Epithelial cell of proximal tubule (primary cell): Measurements from ENCODE around the gene HRCT1. TPM values are rescaled to one million over a fixed set of nuclear protein-coding genes. Genes with fewer than 3 reads are reported as not detected.
"Not testable (repeated sequence)": the region's sequence is repeated elsewhere in the genome, so short reads cannot be mapped to it uniquely, and the experiment has no call there.

Experiments
- DNase-seq: peaks from one replicate; pipeline ENCODE4 v3.0.0-alpha.2; 2011; ENCODE audit warnings: low read depth
- H3K4me3 ChIP-seq: 2 replicates; pipeline ENCODE4 v1.5.1; 2011; ENCODE audit warnings: low read depth, mild to moderate bottlenecking, low read length
- total RNA-seq: library from RNA; depleted of rRNA; stranded (reverse); fragments of >200 nt; gene quantifications from 2 replicates; pipeline ENCODE4 v1.2.3, GENCODE V29; 2015
- TF ChIP-seq, protein P1 (sequence below): conservative IDR thresholded peaks from 2 replicates; pipeline ENCODE4 v1.5.1; 2012; ENCODE audit warnings: low read depth, mild to moderate bottlenecking, low read length

Gene HRCT1
- total RNA-seq, 1 donor from 2014 or later, result not detected

- no peak overlapping the region for H3K4me3 ChIP-seq
- no peak for DNase-seq
- TF ChIP-seq, protein P1, sequence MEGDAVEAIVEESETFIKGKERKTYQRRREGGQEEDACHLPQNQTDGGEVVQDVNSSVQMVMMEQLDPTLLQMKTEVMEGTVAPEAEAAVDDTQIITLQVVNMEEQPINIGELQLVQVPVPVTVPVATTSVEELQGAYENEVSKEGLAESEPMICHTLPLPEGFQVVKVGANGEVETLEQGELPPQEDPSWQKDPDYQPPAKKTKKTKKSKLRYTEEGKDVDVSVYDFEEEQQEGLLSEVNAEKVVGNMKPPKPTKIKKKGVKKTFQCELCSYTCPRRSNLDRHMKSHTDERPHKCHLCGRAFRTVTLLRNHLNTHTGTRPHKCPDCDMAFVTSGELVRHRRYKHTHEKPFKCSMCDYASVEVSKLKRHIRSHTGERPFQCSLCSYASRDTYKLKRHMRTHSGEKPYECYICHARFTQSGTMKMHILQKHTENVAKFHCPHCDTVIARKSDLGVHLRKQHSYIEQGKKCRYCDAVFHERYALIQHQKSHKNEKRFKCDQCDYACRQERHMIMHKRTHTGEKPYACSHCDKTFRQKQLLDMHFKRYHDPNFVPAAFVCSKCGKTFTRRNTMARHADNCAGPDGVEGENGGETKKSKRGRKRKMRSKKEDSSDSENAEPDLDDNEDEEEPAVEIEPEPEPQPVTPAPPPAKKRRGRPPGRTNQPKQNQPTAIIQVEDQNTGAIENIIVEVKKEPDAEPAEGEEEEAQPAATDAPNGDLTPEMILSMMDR, result no peak
These were observed 27.6 kb downstream of the HRCT1 start for GRCh38 chr9:35933550-35934067.

- DNase-seq, H3K4me3 ChIP-seq: not testable (repeated sequence)
These were observed 28.1 kb downstream of the HRCT1 start for GRCh38 chr9:35934069-35934468.

DNA sequence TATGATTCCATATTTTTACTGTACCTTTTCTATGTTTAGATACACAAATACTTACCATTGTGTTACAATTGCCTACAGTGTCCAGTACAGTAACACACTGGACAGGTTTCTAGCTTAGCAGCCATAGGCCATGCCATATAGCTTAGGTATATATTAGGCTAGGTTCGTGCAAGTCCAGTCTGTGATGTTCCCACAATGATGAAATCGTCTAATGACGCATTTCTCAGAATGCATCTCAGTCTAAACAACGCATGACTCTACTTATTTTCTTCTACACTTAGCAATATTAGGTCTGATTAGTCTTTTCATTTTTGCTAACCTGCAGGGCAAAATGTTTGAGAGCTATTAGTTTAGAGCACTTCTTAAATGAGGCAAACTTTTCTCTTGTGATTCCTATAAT lies 29.3 kb downstream of the HRCT1 start:
- DNase-seq, result no peak
- TF ChIP-seq, protein P1, result no peak
- H3K4me3 ChIP-seq, result no peak overlapping the region

GRCh38 chr9:35935755-35936509 lies 29.9 kb downstream of the HRCT1 start:
- DNase-seq, result no peak
- TF ChIP-seq, protein P1, result no peak
- H3K4me3 ChIP-seq, result no peak overlapping the region

DNA sequence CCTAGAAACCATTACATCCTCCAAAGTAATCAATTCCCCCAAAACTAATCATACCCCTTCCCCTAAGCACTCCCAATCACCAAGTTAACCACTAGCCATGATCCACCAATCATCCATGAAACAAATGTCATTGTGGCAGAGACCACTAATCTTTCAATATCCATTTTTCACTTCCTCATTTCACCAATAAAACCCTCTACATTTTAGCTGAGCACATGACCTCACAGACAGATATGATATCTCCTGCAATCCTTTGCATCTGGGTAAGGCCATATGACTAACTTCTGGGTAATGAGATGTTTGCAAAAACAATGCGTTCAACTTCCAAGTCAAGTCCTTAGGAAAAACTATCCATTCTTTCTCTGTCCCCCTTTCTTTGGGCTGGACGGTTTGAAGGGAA lies 31.2 kb downstream of the HRCT1 start:
- DNase-seq, result no peak
- H3K4me3 ChIP-seq, result no peak overlapping the region
- TF ChIP-seq, protein P1, result no peak

DNA sequence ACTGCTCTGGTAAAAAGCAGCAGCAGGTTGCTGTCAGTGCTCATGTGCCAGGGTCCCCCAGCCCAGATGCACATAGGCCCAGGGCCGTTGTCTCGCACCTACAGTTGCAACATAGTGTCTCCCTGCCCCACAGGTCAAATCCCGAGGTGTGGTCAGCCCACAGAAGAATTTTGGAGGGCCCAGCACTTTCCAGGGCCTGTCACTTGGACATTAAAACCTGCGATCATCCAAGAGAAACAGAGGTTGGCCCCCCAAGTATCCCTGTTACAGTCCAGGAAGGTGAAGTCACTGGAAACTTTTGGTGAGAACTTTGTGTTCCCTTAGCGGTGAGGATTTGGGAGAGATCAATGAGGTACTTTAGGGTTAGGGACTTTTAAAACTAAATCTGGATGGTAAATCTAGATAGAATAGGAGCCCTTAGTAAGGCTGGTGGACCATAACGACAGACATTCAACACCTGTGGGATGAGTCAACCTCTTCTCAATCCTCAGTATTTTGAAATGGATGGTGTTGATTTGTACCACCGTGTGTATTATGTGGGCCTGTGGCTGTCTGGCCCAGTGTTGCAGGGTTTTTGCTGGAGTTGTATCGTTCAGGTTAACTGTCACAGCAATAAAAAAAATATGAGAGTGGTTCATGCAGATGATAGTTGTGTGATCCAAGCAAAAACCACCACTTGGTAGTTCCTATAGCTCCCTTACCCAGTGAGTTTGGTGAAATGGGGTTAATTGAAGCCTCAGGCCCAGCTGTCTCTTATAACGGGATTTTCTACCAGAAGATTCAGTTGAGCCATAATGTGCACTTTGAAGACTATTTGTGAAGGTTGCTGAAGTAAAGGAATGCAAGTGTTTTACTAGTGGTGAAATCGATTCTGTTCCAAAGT lies 32.7 kb downstream of the HRCT1 start:
- DNase-seq, result no peak
- H3K4me3 ChIP-seq, result no peak overlapping the region
- TF ChIP-seq, protein P1, result no peak

- no peak for DNase-seq
- H3K4me3 ChIP-seq, result no peak overlapping the region
- TF ChIP-seq, protein P1, result no peak
These were observed 33.8 kb downstream of the HRCT1 start for GRCh38 chr9:35939679-35940250.
